ENCODE data around the gene POLA2. TPM values are rescaled to one million over a fixed set of nuclear protein-coding genes. Genes with fewer than 3 reads are reported as not detected.

POLA2 gene
- total RNA-seq, 1 experiment from 2014 or later = 35.6 TPM

DNA sequence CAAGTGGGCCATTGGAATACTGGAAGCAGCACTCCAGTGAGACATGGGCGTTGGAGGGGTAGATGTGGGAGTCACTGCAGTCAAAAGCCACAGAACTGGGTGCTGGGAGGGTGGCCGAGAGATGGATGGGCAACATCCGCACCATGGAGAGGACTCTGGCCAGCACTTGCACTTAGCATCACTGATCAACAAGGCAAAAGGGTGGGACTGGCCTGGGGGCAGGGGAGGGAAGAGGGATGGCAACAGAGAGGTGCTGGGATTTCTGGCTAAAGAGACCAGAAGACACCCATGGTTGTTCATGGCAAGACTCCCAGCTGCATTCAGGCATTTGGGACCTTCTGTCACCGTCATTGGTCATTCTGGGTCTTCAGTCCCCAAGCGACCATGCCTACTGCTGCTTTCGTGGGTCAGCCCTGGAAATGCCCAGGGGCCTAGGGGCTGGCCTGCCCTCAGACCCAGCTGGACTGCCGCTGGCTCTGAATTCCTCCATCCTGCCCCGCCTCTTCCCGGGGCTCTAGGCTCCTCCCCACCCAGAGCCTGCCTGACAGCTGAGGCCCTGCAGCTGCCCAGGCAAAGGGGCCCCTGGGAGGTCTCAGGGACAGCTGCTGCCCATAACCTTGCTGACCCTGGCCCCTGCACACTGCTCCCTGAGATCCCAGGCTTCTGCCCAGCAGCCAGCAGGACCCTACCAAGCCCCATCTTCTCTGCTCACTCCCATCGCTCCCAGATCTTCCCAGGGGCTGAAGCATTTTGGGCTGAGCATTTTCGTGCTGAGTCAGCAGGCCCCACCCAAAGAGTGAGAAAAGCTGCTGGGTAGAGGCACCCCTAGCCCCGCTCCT is 39.9 kb downstream of the POLA2 start:
- Mint-ChIP-seq H3K4me1 (peaks cover 13% of the 10 kb centered on the region), H3K4me3 (no peak overlapping the region)
- POLR2A ChIA-PET = interaction anchor here (0.7 to 2.1 kb wide), 4 partner anchors 9 to 32 kb away, joined by 3 to 6 read pairs (median 4); partner anchors contain the start of gene DPF2

More for the DNA sequence above, 39.9 kb downstream of the POLA2 start:
- DNase-seq (ENCODE audit: low spot score) (peak; percentile 71), ATAC-seq (peak; percentile 92)
- Mint-ChIP-seq H3K36me3 (peaks cover 17% of the 10 kb centered on the region), H3K9me3 (no peaks in the 10 kb centered on the region), H3K27me3 (ENCODE audit: low read depth) (no peaks in the 10 kb centered on the region), H3K27ac (no peak overlapping the region; the same call in 1 of the 2 replicates)
- CTCF ChIA-PET = interaction anchor here (0.7 to 3.4 kb wide), 9 partner anchors 9 to 97 kb away, joined by 3 to 23 read pairs (median 6); partner anchors contain the start of gene CDC42EP2
- TF ChIP-seq JAZF1 (CRISPR knock-in tag; IDR thresholded peaks at IDR 0.05) (no peak), SP1 (CRISPR knock-in tag; conservative IDR thresholded peaks at IDR 0.05) (peak; percentile 27; the same call in 1 of the 2 replicates), NFE2L1 (CRISPR knock-in tag; IDR thresholded peaks at IDR 0.05) (peak; percentile 78), AR (CRISPR knock-in tag; IDR thresholded peaks at IDR 0.05) (no peak), PREB (CRISPR knock-in tag; IDR thresholded peaks at IDR 0.05; ENCODE audit: borderline replicate concordance) (no peak), PRRX2 (CRISPR knock-in tag; IDR thresholded peaks at IDR 0.05) (no peak), ZNF532 (CRISPR knock-in tag; IDR thresholded peaks at IDR 0.05; ENCODE audit: borderline replicate concordance) (no peak)
